Immature natural killer cell (primary cell): ENCODE results near the gene GNAL. TPM values are rescaled to one million over a fixed set of nuclear protein-coding genes. Genes with fewer than 3 reads are reported as not detected.

Experiments
- DNase-seq, 3 donors: peaks; one replicate each; pipeline ENCODE4 v3.0.0; 2022; ENCODE audit warnings: mixed read lengths in 1 of 3
- H3K27ac Mint-ChIP-seq, 6 donors: one replicate each; pipeline ENCODE4 v1.8.0; 2020; ENCODE audit warnings: mixed read lengths in 6 of 6, mild to moderate bottlenecking in 5 of 6, inconsistent platforms in 4 of 6, moderate library complexity in 3 of 6
- H3K27me3 Mint-ChIP-seq, 3 donors: one replicate each; pipeline ENCODE4 v1.8.0; 2020 to 2021; ENCODE audit warnings: low read depth in 3 of 3, mild to moderate bottlenecking in 3 of 3, mixed read lengths in 3 of 3, moderate library complexity in 3 of 3, inconsistent platforms in 1 of 3
- H3K36me3 Mint-ChIP-seq, 3 donors: one replicate each; pipeline ENCODE4 v1.8.0; 2020; ENCODE audit warnings: mixed read lengths in 3 of 3, inconsistent platforms in 2 of 3, mild to moderate bottlenecking in 2 of 3
- H3K4me1 Mint-ChIP-seq, 2 donors: one replicate each; pipeline ENCODE4 v1.8.0; 2020; ENCODE audit warnings: inconsistent platforms in 2 of 2, mild to moderate bottlenecking in 2 of 2, mixed read lengths in 2 of 2, moderate library complexity in 1 of 2
- H3K4me3 Mint-ChIP-seq, 5 donors: one replicate each; pipeline ENCODE4 v1.8.0; 2020; ENCODE audit warnings: mild to moderate bottlenecking in 5 of 5, mixed read lengths in 5 of 5, inconsistent platforms in 3 of 5, moderate library complexity in 3 of 5
- H3K9me3 Mint-ChIP-seq, 6 donors: one replicate each; pipeline ENCODE4 v1.8.0; 2020; ENCODE audit warnings: mild to moderate bottlenecking in 6 of 6, mixed read lengths in 6 of 6, inconsistent platforms in 4 of 6, moderate library complexity in 3 of 6
- polyA plus RNA-seq, 3 donors: library from polyadenylated mRNA; unstranded; fragments of 300-500 nt; fragmentation: Illumina TruSeq; gene quantifications; one replicate each; pipeline ENCODE4 v1.2.3, GENCODE V29; 2021

Gene GNAL
- polyA plus RNA-seq, 3 donors from 2014 or later, result 4.1 to 4.9 (median 4.2) TPM

GRCh38 chr18:11821208-11821607 is 132.1 kb downstream of the GNAL start:
- peak overlapping the region in 3 of 6 donors; percentile 34 to 76 (median 51) for H3K27ac Mint-ChIP-seq
- no peaks in the 10 kb centered on the region for H3K36me3 Mint-ChIP-seq
- DNase-seq, result no peak
- H3K9me3 Mint-ChIP-seq, result no peaks in the 10 kb centered on the region
- peaks cover 6 to 13% (median 8%) of the 10 kb centered on the region in 3 donors for H3K27me3 Mint-ChIP-seq
- no peak overlapping the region for H3K4me3 Mint-ChIP-seq
- no peaks in the 10 kb centered on the region for H3K4me1 Mint-ChIP-seq

GRCh38 chr18:11821643-11822237 is 132.7 kb downstream of the GNAL start:
- no peak overlapping the region for H3K4me3 Mint-ChIP-seq
- peaks cover 6 to 13% (median 8%) of the 10 kb centered on the region in 3 donors for H3K27me3 Mint-ChIP-seq
- no peaks in the 10 kb centered on the region for H3K36me3 Mint-ChIP-seq
- H3K27ac Mint-ChIP-seq, result peak overlapping the region in 2 of 6 donors; percentile 34 to 76
- DNase-seq, result no peak
- no peaks in the 10 kb centered on the region for H3K9me3 Mint-ChIP-seq
- no peaks in the 10 kb centered on the region for H3K4me1 Mint-ChIP-seq

GRCh38 chr18:11823545-11823944 is 134.5 kb downstream of the GNAL start:
- peaks cover 0 to 2% of the 10 kb centered on the region in 2 donors for H3K4me1 Mint-ChIP-seq
- H3K4me3 Mint-ChIP-seq, result no peak overlapping the region
- no peaks in the 10 kb centered on the region for H3K36me3 Mint-ChIP-seq
- H3K27ac Mint-ChIP-seq, result peak overlapping the region in 1 of 6 donors; percentile 63
- H3K27me3 Mint-ChIP-seq, result peaks cover 3 to 8% (median 6%) of the 10 kb centered on the region in 3 donors
- H3K9me3 Mint-ChIP-seq, result no peaks in the 10 kb centered on the region
- DNase-seq, result no peak

- no peaks in the 10 kb centered on the region for H3K9me3 Mint-ChIP-seq
- DNase-seq, result no peak
- peak overlapping the region in 2 of 6 donors; percentile 7 to 71 for H3K27ac Mint-ChIP-seq
- H3K36me3 Mint-ChIP-seq, result no peaks in the 10 kb centered on the region
- peaks cover 0 to 2% (median 2%) of the 10 kb centered on the region in 3 donors for H3K27me3 Mint-ChIP-seq
- no peak overlapping the region for H3K4me3 Mint-ChIP-seq
- H3K4me1 Mint-ChIP-seq, result peaks cover 0 to 10% of the 10 kb centered on the region in 2 donors
Observed at GRCh38 chr18:11826836-11827235, 137.8 kb downstream of the GNAL start.

GRCh38 chr18:11828786-11829432 is 139.8 kb downstream of the GNAL start:
- peak in 2 of 3 donors; percentile 30 to 50 for DNase-seq
- peaks cover 0 to 2% (median 2%) of the 10 kb centered on the region in 3 donors for H3K27me3 Mint-ChIP-seq
- no peaks in the 10 kb centered on the region for H3K9me3 Mint-ChIP-seq
- peaks cover 0 to 10% of the 10 kb centered on the region in 2 donors for H3K4me1 Mint-ChIP-seq
- H3K36me3 Mint-ChIP-seq, result no peaks in the 10 kb centered on the region
- H3K4me3 Mint-ChIP-seq, result peak overlapping the region in 1 of 5 donors; percentile 22
- peak overlapping the region; percentile 76 to 82 (median 78) for H3K27ac Mint-ChIP-seq

GRCh38 chr18:11830585-11830984 is 141.5 kb downstream of the GNAL start:
- Mint-ChIP-seq H3K4me1 (peaks cover 0 to 10% of the 10 kb centered on the region in 2 donors), H3K27ac (peak overlapping the region in 1 of 6 donors; percentile 31), H3K27me3 (peaks cover 2% of the 10 kb centered on the region in 3 donors), H3K9me3 (no peaks in the 10 kb centered on the region), H3K4me3 (no peak overlapping the region), H3K36me3 (no peaks in the 10 kb centered on the region)
- no peak for DNase-seq

GRCh38 chr18:11831921-11832320 is 142.9 kb downstream of the GNAL start:
- Mint-ChIP-seq H3K27me3 (peaks cover 2% of the 10 kb centered on the region in 3 donors), H3K27ac (no peak overlapping the region), H3K36me3 (no peaks in the 10 kb centered on the region), H3K9me3 (no peaks in the 10 kb centered on the region), H3K4me1 (peaks cover 0 to 10% of the 10 kb centered on the region in 2 donors), H3K4me3 (no peak overlapping the region)
- no peak for DNase-seq

- no peaks in the 10 kb centered on the region for H3K4me1 Mint-ChIP-seq
- no peak overlapping the region for H3K27ac Mint-ChIP-seq
- H3K9me3 Mint-ChIP-seq, result no peaks in the 10 kb centered on the region
- no peak overlapping the region for H3K4me3 Mint-ChIP-seq
- DNase-seq, result no peak
- no peaks in the 10 kb centered on the region for H3K36me3 Mint-ChIP-seq
- peaks cover 0 to 2% (median 0%) of the 10 kb centered on the region in 3 donors for H3K27me3 Mint-ChIP-seq
Observed at GRCh38 chr18:11834772-11835171, 145.7 kb downstream of the GNAL start.

GRCh38 chr18:11839556-11839955 is 150.5 kb downstream of the GNAL start:
- Mint-ChIP-seq H3K4me3 (no peak overlapping the region), H3K27me3 (peaks cover 0 to 4% (median 0%) of the 10 kb centered on the region in 3 donors), H3K27ac (no peak overlapping the region), H3K36me3 (no peaks in the 10 kb centered on the region), H3K4me1 (no peaks in the 10 kb centered on the region), H3K9me3 (no peaks in the 10 kb centered on the region)
- DNase-seq, result no peak

GRCh38 chr18:11840493-11840892 is 151.4 kb downstream of the GNAL start:
- Mint-ChIP-seq H3K27me3 (peaks cover 0 to 4% (median 2%) of the 10 kb centered on the region in 3 donors), H3K4me1 (no peaks in the 10 kb centered on the region), H3K36me3 (no peaks in the 10 kb centered on the region), H3K4me3 (no peak overlapping the region), H3K27ac (no peak overlapping the region), H3K9me3 (no peaks in the 10 kb centered on the region)
- no peak for DNase-seq

GRCh38 chr18:11842562-11842961 is 153.5 kb downstream of the GNAL start:
- H3K36me3 Mint-ChIP-seq, result no peaks in the 10 kb centered on the region
- H3K27ac Mint-ChIP-seq, result no peak overlapping the region
- no peaks in the 10 kb centered on the region for H3K4me1 Mint-ChIP-seq
- H3K27me3 Mint-ChIP-seq, result peaks cover 0 to 4% (median 2%) of the 10 kb centered on the region in 3 donors
- no peak for DNase-seq
- H3K4me3 Mint-ChIP-seq, result no peak overlapping the region
- no peaks in the 10 kb centered on the region for H3K9me3 Mint-ChIP-seq

GRCh38 chr18:11844436-11844835 is 155.4 kb downstream of the GNAL start:
- Mint-ChIP-seq H3K27ac (peak overlapping the region in 1 of 6 donors; percentile 66), H3K4me3 (no peak overlapping the region), H3K4me1 (no peaks in the 10 kb centered on the region), H3K9me3 (no peaks in the 10 kb centered on the region), H3K36me3 (no peaks in the 10 kb centered on the region), H3K27me3 (peaks cover 2 to 8% (median 2%) of the 10 kb centered on the region in 3 donors)
- DNase-seq, result no peak

- Mint-ChIP-seq H3K27ac (no peak overlapping the region), H3K36me3 (no peaks in the 10 kb centered on the region), H3K27me3 (peaks cover 9 to 17% (median 13%) of the 10 kb centered on the region in 3 donors), H3K9me3 (no peaks in the 10 kb centered on the region), H3K4me3 (no peak overlapping the region), H3K4me1 (peaks cover 11% of the 10 kb centered on the region in 2 donors)
- no peak for DNase-seq
Observed at GRCh38 chr18:11845654-11846053, 156.6 kb downstream of the GNAL start.

- Mint-ChIP-seq H3K27me3 (peaks cover 22 to 33% (median 26%) of the 10 kb centered on the region in 3 donors), H3K9me3 (no peaks in the 10 kb centered on the region), H3K4me3 (no peak overlapping the region), H3K27ac (peak overlapping the region; percentile 4 to 100 (median 34)), H3K36me3 (no peaks in the 10 kb centered on the region), H3K4me1 (peaks cover 31 to 33% of the 10 kb centered on the region in 2 donors)
- DNase-seq, result no peak
Observed at GRCh38 chr18:11847811-11848210, 158.7 kb downstream of the GNAL start.
